Colonic mucosa (tissue), 4 donors: ENCODE measurements around the gene PRKN. TPM values are rescaled to one million over a fixed set of nuclear protein-coding genes. Genes with fewer than 3 reads are reported as not detected.

Experiments used
- DNase-seq: peaks from one replicate; pipeline ENCODE4 v3.0.0-alpha.2; 2020
- H3K27ac ChIP-seq: fragments of 200-600 bp; one replicate; pipeline ENCODE4 v1.8.0; 2021
- H3K27me3 ChIP-seq: fragments of 200-600 bp; one replicate; pipeline ENCODE4 v1.8.0; 2021
- H3K36me3 ChIP-seq: fragments of 200-600 bp; one replicate; pipeline ENCODE4 v1.8.0; 2021
- H3K4me1 ChIP-seq: fragments of 200-600 bp; one replicate; pipeline ENCODE4 v1.8.0; 2021; ENCODE audit warnings: mild to moderate bottlenecking
- H3K4me3 ChIP-seq: fragments of 200-600 bp; one replicate; pipeline ENCODE4 v1.8.0; 2021
- H3K9ac ChIP-seq, 2 donors: one replicate each; pipeline ENCODE4 v1.7.0; 2013; ENCODE audit warnings: control low read depth in 2 of 2, low read depth in 2 of 2, low read length in 2 of 2
- H3K9me3 ChIP-seq: fragments of 200-600 bp; one replicate; pipeline ENCODE4 v1.8.0; 2021
- intact Hi-C: fragments of 100-400 bp; cut with DNase I; formaldehyde crosslinking; loops from one replicate; pipeline ENCODE4 v1.14.1; 2022
- total RNA-seq, 2 donors: library from RNA; stranded (reverse); fragmentation: NEBNext Ultra II Directional in 1 of 2; extraction: Animal tissue kit (Norgen Biotek cat#: 25700) in 1 of 2; gene quantifications; one replicate each; pipeline ENCODE4 v1.2.1, GENCODE V29; 2021
- TF ChIP-seq, protein P1 (sequence below): fragments of 200-600 bp; IDR thresholded peaks from one replicate; pipeline ENCODE4 v1.8.0; 2022; ENCODE audit warnings: antibody characterized with exemption, mild to moderate bottlenecking
- donor health status: healthy.
- donor health status: DM: no; HTN: no; CAD: no.
- donor health status: DM: no; HTN: no; CAD: no.

PRKN gene
- total RNA-seq, 2 donors from 2014 or later = 3.7 to 8.1 TPM

GRCh38 chr6:162364488-162364887 lies 363.1 kb downstream of the PRKN start:
- H3K27ac ChIP-seq = no peak overlapping the region
- intact Hi-C loops = no loop called here
- DNase-seq = no peak
- no peaks in the 10 kb centered on the region for H3K4me1 ChIP-seq
- TF ChIP-seq, protein P1, sequence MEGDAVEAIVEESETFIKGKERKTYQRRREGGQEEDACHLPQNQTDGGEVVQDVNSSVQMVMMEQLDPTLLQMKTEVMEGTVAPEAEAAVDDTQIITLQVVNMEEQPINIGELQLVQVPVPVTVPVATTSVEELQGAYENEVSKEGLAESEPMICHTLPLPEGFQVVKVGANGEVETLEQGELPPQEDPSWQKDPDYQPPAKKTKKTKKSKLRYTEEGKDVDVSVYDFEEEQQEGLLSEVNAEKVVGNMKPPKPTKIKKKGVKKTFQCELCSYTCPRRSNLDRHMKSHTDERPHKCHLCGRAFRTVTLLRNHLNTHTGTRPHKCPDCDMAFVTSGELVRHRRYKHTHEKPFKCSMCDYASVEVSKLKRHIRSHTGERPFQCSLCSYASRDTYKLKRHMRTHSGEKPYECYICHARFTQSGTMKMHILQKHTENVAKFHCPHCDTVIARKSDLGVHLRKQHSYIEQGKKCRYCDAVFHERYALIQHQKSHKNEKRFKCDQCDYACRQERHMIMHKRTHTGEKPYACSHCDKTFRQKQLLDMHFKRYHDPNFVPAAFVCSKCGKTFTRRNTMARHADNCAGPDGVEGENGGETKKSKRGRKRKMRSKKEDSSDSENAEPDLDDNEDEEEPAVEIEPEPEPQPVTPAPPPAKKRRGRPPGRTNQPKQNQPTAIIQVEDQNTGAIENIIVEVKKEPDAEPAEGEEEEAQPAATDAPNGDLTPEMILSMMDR = no peak
- no peak overlapping the region for H3K9ac ChIP-seq
- H3K36me3 ChIP-seq = no peaks in the 10 kb centered on the region
- H3K9me3 ChIP-seq = no peaks in the 10 kb centered on the region
- no peak overlapping the region for H3K4me3 ChIP-seq
- no peaks in the 10 kb centered on the region for H3K27me3 ChIP-seq

GRCh38 chr6:162363757-162364156 lies 363.8 kb downstream of the PRKN start:
- Histone ChIP-seq H3K4me3 (no peak overlapping the region), H3K9me3 (no peaks in the 10 kb centered on the region), H3K27me3 (no peaks in the 10 kb centered on the region), H3K9ac (no peak overlapping the region), H3K36me3 (no peaks in the 10 kb centered on the region), H3K27ac (no peak overlapping the region), H3K4me1 (no peaks in the 10 kb centered on the region)
- DNase-seq = no peak
- TF ChIP-seq, protein P1 = no peak
- intact Hi-C loops = no loop called here

GRCh38 chr6:162360901-162361567 lies 366.5 kb downstream of the PRKN start:
- Histone ChIP-seq H3K36me3 (no peaks in the 10 kb centered on the region), H3K9me3 (no peaks in the 10 kb centered on the region), H3K4me1 (no peaks in the 10 kb centered on the region), H3K27me3 (no peaks in the 10 kb centered on the region), H3K4me3 (no peak overlapping the region), H3K9ac (no peak overlapping the region), H3K27ac (no peak overlapping the region)
- DNase-seq = no peak
- intact Hi-C loops = no loop called here
- TF ChIP-seq, protein P1 = no peak

DNA sequence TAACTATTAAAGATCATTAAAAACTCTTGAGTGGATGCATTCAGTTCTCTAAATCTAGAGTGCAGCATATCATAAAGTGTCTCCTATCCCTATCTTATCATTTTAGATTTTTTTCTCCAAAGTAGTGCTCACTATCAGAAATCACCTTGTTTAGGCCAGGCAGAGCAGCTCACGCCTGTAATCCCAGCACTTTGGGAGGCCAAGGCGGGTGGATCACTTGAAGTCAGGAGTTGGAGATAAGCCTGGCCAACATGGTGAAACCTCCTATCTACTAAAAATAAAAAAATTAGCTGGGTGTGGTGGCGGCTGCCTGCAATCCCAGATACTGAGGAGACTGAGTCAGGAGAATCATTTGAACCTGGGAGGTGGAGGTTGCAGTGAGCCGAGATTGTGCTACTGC lies 368.9 kb downstream of the PRKN start:
- DNase-seq = no peak
- Histone ChIP-seq H3K9me3 (no peaks in the 10 kb centered on the region), H3K36me3 (no peaks in the 10 kb centered on the region), H3K9ac (no peak overlapping the region), H3K27me3 (no peaks in the 10 kb centered on the region), H3K4me3 (no peak overlapping the region), H3K4me1 (no peaks in the 10 kb centered on the region), H3K27ac (no peak overlapping the region)
- TF ChIP-seq, protein P1 = no peak
- intact Hi-C loops = no loop called here

DNA sequence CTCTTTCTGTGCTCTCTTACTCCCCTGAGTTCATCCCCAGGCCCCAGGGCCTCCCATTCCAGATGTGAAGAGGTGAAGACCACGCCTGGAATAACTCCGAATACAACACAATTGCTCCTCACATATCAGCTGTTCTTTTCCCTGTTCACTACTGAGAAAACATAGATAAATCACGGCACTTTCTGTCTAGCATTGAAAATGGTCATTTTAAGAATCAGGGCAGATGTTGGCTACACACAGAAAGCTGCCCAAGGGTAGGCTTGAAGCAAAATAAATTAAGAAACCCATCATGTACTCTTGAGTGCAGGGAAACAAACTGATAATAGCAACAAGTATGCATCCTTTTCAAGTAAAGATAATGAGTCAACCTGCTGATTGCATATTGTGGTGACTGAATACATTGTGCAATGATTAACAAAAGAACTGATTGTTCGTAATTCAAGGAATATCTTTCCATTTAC lies 382.5 kb downstream of the PRKN start:
- TF ChIP-seq, protein P1 = no peak
- H3K27ac ChIP-seq = no peak overlapping the region
- no peaks in the 10 kb centered on the region for H3K27me3 ChIP-seq
- H3K4me1 ChIP-seq = no peaks in the 10 kb centered on the region
- H3K9me3 ChIP-seq = no peaks in the 10 kb centered on the region
- no peak overlapping the region for H3K9ac ChIP-seq
- no peaks in the 10 kb centered on the region for H3K36me3 ChIP-seq
- no peak overlapping the region for H3K4me3 ChIP-seq
- DNase-seq = no peak
- intact Hi-C loops = no loop called here
